ENCODE data around the gene NPAS4. TPM values are rescaled to one million over a fixed set of nuclear protein-coding genes. Genes with fewer than 3 reads are reported as not detected.

The NPAS4 gene
- total RNA-seq, 1 donor from 2014 or later: not detected

DNA sequence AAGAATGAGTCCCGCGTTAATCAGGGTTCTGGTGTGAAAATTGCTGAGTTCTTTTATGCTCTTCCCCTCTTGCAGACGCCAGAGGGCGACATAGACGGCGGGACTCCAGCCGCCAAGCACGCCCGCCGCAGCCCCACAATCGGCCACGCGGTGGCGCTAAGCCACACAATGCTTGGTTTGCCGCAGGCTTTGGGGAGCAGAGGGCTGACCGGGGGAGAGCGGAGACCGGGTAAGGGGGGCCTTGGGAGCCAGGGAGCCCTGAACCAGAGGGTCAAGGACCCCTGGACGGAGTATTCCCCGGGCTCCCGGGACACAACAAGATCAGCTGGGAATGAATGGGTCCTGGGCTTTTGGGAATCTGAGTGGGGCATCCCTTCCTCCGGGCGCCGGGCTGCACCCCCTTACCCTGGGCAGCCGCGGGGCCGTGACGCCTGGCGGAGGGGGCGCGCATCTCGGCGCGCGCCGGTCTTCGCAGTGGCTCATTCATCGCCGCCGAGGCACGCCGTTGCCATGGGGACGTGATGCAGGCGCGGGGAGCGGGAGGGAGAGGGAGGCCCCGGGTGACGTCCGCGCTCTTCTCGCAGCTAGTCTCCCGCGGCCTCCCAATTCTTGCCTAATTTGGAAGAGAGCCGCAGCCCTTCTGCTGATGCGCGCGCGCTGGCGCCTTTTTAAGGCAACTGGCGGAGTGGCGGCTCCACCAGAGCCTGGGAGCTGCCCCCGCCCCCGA lies 12.2 kb upstream of the NPAS4 start:
- TF ChIP-seq, protein P1, sequence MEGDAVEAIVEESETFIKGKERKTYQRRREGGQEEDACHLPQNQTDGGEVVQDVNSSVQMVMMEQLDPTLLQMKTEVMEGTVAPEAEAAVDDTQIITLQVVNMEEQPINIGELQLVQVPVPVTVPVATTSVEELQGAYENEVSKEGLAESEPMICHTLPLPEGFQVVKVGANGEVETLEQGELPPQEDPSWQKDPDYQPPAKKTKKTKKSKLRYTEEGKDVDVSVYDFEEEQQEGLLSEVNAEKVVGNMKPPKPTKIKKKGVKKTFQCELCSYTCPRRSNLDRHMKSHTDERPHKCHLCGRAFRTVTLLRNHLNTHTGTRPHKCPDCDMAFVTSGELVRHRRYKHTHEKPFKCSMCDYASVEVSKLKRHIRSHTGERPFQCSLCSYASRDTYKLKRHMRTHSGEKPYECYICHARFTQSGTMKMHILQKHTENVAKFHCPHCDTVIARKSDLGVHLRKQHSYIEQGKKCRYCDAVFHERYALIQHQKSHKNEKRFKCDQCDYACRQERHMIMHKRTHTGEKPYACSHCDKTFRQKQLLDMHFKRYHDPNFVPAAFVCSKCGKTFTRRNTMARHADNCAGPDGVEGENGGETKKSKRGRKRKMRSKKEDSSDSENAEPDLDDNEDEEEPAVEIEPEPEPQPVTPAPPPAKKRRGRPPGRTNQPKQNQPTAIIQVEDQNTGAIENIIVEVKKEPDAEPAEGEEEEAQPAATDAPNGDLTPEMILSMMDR (IDR thresholded peaks at IDR 0.05): peak; percentile 100
- intact Hi-C loops (cut with DNase I): no loop called here
- ATAC-seq (peak; percentile 98), DNase-seq (peak; percentile 93)
- peaks cover 29% of the 10 kb centered on the region for H3K27me3 ChIP-seq
- no peak overlapping the region for H3K27ac ChIP-seq
- H3K4me1 ChIP-seq: peaks cover 5% of the 10 kb centered on the region
- peak overlapping the region; percentile 36 for H3K4me3 ChIP-seq
- H3K9me3 ChIP-seq: no peaks in the 10 kb centered on the region
- no peaks in the 10 kb centered on the region for H3K36me3 ChIP-seq

DNA sequence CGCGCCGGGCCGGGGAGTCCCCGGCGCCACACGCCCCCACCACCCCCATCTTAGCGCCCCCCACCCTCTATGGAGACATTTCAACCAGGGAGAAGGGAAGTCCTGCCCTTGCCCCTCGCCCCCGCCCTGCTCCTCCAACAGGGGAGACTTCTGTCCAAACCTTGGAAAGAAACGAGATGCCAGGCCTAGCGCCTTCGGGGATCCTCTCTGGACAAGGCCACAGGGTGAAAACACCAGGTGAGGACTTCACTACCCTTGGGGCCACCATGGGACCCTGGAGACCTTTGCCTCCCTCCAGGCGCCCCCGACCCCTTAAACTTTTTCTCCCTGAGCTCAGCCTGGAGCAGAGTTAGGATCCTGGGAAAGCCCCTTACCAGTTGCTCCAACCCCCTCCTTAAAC lies 11.6 kb upstream of the NPAS4 start:
- H3K27ac ChIP-seq: no peak overlapping the region
- no peak for DNase-seq
- no peaks in the 10 kb centered on the region for H3K9me3 ChIP-seq
- TF ChIP-seq, protein P1 (IDR thresholded peaks at IDR 0.05): no peak
- peak overlapping the region; percentile 36 for H3K4me3 ChIP-seq
- peaks cover 5% of the 10 kb centered on the region for H3K4me1 ChIP-seq
- H3K27me3 ChIP-seq: peaks cover 34% of the 10 kb centered on the region
- no peaks in the 10 kb centered on the region for H3K36me3 ChIP-seq
- intact Hi-C loops (cut with DNase I): no loop called here
- no peak for ATAC-seq

DNA sequence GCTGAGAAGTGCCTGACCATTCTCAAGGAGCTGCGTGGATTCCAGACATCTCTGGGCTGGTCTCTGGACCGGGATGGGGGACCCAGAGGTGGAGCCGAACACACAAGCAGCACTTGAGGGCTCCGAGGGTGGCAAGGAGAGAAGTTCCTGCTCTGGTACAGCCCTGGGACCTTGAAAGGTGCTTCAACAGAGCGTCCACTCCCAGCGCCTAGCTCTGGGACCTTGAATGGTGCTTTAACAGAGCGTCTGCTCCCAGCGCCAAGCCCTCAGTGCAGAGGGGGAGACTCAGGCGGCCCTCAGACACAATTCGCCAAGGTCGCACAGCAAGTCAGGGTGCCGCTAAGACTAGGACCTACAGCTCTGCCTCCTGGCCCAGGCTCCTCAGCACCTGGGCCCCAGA lies 10.6 kb upstream of the NPAS4 start:
- Histone ChIP-seq H3K4me3 (no peak overlapping the region), H3K9me3 (no peaks in the 10 kb centered on the region), H3K36me3 (no peaks in the 10 kb centered on the region), H3K27ac (no peak overlapping the region), H3K4me1 (peaks cover 5% of the 10 kb centered on the region), H3K27me3 (peaks cover 38% of the 10 kb centered on the region)
- intact Hi-C loops (cut with DNase I): no loop called here
- DNase-seq: no peak
- TF ChIP-seq, protein P1 (IDR thresholded peaks at IDR 0.05): no peak
- ATAC-seq: no peak

DNA sequence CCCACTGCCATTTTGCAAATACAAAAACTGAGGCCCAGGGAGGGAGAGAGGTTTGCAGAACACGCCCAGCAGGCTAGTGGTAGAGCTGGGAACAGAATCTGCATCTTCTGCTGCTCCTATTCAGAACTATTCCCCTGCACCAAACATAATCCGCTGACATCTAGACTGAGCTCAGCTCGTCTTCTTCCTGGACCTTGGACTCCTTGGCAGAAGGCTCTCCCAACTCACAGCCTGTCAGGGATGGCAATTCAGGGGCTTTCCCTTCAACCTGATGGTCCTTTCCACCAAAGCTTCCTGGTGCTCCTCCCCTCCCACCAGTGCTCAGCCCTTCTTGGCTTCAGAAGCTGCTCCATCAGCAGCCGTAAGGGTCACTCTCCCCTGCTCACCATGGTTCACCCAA lies 9.5 kb upstream of the NPAS4 start:
- Histone ChIP-seq H3K36me3 (no peaks in the 10 kb centered on the region), H3K4me1 (peaks cover 5% of the 10 kb centered on the region), H3K27me3 (peaks cover 38% of the 10 kb centered on the region), H3K27ac (no peak overlapping the region), H3K4me3 (no peak overlapping the region), H3K9me3 (no peaks in the 10 kb centered on the region)
- ATAC-seq: no peak
- intact Hi-C loops (cut with DNase I): no loop called here
- DNase-seq: no peak
- TF ChIP-seq, protein P1 (IDR thresholded peaks at IDR 0.05): no peak

DNA sequence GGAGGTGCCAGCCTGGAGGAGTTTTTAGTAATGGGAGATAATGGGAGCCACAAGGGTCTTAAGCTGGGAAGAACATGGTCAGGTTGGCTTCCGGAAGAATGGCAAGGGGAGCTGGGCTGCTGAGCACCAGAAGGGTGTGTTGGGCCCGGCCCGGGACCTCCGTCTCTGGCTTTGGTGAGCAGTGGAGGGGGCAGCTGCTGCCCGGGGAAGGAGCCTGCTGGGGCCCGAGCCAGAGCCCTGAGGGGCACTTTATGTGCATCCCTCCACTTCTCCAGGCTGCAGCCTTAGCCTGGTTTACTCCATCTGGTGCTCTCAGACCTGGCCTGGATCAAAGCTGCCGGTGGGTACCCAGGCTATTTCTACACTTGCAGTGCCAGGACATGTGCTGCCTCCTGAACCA lies 8.7 kb upstream of the NPAS4 start:
- DNase-seq: no peak
- H3K9me3 ChIP-seq: no peaks in the 10 kb centered on the region
- no peaks in the 10 kb centered on the region for H3K36me3 ChIP-seq
- peaks cover 42% of the 10 kb centered on the region for H3K27me3 ChIP-seq
- intact Hi-C loops (cut with DNase I): no loop called here
- ATAC-seq: no peak
- TF ChIP-seq, protein P1 (IDR thresholded peaks at IDR 0.05): no peak
- no peak overlapping the region for H3K27ac ChIP-seq
- H3K4me3 ChIP-seq: no peak overlapping the region
- peaks cover 5% of the 10 kb centered on the region for H3K4me1 ChIP-seq
